Stimulated activated CD4-positive, alpha-beta T cell treated with anti-CD3 and anti-CD28 coated beads, Interleukin-12 subunit alpha, Interleukin-12 subunit beta, amount 100 ng/mL, for 48 hours (primary cell): ENCODE measurements around the gene HSPB6.
"Not testable (repeated sequence)": the region's sequence is repeated elsewhere in the genome, so short reads cannot be mapped to it uniquely, and the experiment has no call there.

Experiments
- DNase-seq, 3 donors: peaks; one replicate each; pipeline ENCODE4 v3.0.0-alpha.2; 2020; ENCODE audit warnings: low read depth in 2 of 3, low spot score in 1 of 3

Gene HSPB6

DNA sequence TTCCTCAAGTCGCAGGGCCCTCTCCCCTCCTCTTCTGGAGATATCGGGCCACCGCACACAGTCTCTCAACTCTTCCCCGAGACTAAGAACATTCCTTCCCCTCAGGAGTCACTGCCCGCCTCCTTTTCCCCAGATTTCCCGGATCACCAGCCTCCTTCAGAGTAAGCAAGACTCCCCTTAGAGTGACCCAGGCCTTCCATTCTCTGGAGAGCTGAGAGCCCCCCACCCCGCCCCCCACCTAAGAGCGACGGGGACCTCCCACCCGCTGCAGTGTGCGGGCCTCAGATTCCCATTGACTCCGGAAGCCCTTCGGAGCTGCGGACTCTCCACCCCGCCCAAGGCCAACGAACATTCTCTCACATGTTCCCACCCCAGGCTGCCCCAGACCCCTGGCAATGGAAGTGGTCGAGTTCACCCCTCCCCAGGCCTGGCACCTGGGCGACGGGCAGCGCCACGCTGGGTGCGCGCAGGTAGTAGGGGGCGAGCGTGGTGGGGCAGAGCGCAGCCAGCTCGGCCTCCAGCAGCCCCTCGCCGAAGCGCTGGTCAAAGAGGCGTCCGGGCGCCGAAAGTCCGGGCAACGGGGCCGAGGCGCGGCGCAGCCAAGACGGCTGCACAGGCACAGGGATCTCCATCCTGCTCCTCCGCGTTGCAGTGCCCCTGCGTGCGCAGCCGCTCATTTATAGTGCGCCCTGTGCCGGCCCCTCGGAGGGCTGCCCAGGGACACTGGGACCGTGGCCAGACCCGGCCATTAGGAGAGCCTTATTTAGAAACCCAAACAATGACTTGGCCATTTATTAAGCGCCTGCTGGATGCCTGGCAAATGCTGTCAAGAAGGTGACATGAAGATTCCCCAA lies at the start of gene HSPB6:
Gene HSPB6 (minus strand): TSS at position 653 of the 854 bp plus-strand sequence. CDS start 21 bp downstream, at position 632.
- DNase-seq = no peak

GRCh38 chr19:35806597-35806996 lies 49.8 kb upstream of the HSPB6 start:
- no peak for DNase-seq

DNA sequence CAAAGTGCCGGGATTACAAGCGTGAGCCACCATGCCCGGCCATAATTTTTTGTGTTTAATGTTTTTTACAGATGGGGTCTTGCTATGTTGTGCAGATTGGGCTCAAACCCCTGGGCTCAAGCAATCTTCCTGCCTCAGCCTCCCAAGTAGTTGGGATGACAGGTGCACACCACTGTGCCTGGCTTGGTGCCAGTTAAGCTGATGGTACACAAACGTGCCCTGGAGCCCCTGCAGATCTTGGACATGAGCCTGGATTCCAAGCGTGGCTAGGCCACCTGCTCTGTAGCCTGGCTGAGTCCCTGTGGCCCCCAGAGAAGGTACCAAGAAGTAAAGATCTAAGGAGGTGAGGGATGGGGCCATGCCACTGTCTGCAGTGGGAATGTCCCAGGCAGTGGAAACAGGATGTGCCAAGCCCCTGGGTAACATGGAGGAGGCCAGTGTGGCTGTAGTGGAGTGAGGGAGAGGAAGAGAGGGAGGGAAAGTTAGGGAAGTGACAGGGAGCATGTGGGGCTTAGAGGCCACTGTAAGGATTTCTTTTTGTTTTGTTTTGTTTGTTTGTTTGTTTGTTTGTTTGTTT lies 48.8 kb upstream of the HSPB6 start:
- DNase-seq = no peak

DNA sequence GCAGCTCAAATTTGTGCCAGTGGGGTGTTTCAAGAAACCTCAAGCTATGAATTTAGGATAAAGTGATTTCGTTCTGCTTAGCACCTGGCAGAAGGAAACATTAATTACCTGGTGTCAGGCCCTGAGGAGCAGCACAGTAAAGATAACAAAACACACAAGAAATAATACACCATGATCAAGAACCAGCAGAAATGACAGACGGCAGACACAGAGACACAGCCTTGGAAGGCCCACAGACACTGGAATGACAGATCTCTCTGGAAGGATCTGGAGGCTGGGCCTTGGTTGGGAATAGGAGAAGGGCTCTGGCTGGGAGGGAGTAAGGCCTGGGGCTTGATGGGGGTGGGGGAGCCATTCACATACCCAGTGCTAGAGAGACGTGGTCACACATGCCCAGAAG lies 45.0 kb upstream of the HSPB6 start:
- DNase-seq = no peak

GRCh38 chr19:35797663-35798062 lies 40.8 kb upstream of the HSPB6 start:
- DNase-seq = no peak

DNA sequence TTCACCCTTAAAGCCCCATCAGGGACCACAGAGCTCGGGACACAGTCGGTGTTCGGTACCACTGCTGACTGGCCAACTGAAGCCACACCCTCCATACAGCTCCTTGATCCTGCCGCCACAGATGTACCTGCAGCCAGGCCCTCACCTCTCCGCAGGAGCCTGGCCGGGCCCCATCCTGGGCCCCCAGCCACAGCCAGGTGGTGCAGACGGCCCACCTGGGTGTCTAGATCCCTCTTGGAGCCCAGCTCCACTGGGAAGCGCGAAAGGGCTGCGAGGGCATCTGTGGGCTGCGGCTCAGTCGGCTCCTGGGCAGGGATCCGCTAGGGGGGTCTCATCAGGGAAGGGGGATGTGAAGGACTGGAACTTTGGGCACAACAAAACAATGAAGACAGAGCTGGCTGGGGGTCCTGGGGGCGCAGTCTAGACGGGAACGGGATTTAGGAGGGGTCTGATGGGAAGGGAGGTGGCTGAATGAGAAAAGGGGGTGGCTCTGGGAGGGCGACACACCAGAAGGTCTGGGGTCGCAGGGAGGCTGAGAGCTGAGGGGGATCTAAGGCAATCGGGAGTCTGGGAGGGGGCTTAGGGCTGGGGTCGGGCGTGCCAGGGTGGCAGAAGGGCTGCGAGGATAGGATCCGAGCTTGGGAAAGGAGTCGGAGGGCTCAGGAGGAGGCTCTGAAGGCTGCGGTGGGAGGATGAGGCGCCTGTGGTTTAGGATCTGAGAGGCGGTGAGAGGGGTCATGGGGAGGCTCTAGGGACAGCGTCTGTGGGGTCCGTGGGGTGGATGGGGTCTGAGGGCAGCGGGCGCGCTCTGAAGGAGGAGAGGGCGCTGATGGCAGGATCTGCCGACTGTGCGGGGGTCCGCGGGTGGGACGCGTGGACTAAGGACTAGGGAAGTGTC lies 40.1 kb upstream of the HSPB6 start:
- DNase-seq = no peak

- not testable (repeated sequence) for DNase-seq
These were observed 38.7 kb upstream of the HSPB6 start for GRCh38 chr19:35795564-35795963.

DNA sequence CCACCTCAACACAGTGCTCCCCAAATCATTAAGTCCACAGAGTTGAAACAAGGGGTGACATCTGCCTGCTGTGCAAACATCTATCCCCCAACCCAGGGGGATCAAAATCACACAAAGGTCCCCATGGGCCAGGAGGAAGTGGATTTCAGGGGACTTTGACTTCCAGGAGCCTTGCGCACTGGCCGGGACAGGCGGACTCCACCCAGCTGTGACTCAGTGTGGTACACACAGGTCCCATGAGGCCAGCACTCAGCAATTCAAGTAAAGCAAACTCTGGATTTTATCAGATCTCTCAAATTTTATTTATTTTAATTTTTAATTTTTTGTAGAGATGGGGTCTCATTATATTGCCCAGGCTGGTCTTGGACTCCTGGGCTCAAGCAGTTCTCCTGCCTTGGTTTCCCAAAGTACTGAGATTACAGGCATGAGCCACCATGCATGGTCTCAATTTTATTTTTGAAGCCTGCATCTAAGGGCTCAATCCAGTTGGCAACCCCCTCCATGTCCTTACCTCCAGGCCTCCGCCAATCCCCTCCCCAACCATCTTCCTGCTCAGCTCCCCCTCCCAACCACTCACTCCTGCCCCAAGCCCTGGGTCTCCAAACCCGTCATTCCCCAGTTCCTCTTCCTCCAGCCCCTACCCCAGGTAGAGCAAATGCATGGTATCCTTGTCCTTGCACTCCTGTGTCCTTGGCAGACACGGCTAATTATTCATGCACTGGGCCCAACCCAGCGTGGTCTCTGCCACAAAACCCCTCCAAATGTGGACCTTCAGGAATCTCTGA lies 36.7 kb upstream of the HSPB6 start:
- no peak for DNase-seq

- DNase-seq = no peak
These were observed 36.1 kb upstream of the HSPB6 start for GRCh38 chr19:35792888-35793287.

- DNase-seq = no peak
These were observed 35.5 kb upstream of the HSPB6 start for GRCh38 chr19:35792312-35792711.

GRCh38 chr19:35791814-35792279 lies 35.0 kb upstream of the HSPB6 start:
- no peak for DNase-seq

- no peak for DNase-seq
These were observed 34.4 kb upstream of the HSPB6 start for GRCh38 chr19:35790981-35791813.

DNA sequence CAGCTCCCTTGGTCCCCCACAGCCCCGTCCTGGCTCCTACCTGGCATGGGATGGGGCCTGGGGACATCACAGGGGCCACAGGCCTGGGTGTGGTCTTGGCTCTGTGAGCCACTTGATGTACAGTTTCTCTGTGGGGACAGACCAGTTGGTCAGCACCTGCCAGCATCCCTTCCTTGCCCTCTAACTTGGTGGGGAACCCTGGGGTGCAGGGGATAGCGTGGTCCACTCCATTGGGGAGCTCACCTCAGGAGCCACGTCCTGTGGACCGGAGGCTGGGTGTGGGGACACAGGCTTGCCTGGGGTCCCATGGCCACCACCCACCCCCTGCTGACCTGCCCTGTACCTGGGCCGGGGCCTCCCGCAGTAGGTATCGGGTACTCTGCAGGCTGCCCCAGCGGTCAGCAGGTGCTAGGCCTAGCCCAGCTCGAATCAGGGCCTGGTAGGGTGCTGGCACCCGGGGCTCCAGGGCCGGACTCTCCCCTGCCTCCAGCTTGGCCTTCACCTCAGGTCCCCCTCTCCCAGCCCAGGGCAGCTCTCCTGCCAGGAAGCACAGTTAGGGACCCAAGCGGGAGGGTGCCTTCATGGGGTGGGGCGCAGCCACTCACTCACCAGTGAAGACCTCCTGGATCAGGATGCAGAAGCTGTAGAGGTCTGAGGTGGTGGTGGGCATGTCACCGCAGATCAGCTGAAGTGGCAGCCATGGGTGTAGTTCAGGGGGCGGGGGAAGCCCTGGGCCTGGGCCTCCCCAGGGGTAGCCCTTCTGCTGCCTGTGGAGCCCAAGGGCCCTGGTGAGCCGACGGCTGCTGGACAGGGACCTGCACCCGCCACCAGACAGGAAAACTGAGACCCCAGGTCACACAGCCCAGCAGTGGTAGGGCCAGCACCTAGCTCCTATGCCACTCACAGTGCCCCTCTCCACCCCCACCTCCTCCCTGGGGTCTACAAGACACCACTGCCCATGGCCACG lies 33.4 kb upstream of the HSPB6 start:
- no peak for DNase-seq

DNA sequence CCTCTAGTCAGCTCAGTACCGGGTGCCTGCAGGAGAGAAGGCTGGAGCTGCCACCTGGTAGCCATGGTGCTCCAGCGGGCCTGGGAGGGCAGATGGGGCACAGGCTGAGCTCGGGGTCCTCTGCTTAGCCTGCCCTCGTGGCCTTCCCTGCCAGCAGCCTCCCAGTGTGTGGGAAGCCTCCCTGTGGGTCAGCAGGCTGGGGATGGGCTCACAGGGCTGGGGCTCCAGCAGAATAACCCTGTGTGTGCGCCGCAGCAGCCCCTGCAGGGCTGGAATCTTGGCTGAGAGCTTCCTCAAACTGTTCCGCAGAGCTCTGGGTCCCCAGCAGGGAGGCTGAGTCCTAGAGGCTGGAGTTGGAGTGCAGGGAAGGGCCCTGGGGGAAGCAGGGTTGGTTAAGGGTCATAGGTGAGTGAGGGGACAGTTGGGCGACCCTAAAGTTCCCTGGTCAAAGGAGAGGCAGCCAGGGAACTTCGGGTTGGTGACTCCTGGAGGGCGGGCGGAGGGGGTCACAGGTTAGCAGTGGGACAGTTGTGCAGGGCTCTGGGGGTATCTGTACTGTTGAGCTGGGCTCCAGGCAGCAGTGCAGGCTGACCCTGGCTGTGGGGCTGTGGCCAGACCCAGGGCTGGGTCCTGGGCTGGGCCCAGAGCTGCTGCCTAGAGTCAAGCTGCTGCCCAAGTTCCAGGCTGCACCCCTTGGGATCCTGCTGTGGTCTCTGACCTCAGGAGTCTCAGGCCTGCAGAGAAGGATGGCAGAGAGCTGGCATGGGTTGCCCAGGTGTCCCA lies 32.6 kb upstream of the HSPB6 start:
- no peak for DNase-seq

GRCh38 chr19:35788205-35788960 lies 31.6 kb upstream of the HSPB6 start:
- DNase-seq = no peak

- DNase-seq = no peak
These were observed 30.5 kb upstream of the HSPB6 start for GRCh38 chr19:35787227-35787799.
